ENCODE results near the gene APBB3.

Gene APBB3

GRCh38 chr5:140564196-140565023 lies at the start of gene APBB3, which contains the start of gene SLC35A4:
Gene APBB3 (minus strand): TSS chr5:140564598. CDS start chr5:140564245, 353 bp downstream.
Gene SLC35A4 (plus strand): TSS chr5:140564828. CDS start chr5:140567170, 2,342 bp downstream.
- peak; percentile 98 for DNase-seq
- Histone ChIP-seq H3K9me3 (ENCODE audit: severe bottlenecking) (no peaks in the 10 kb centered on the region), H3K27me3 (ENCODE audit: insufficient read depth, low read depth, severe bottlenecking) (no peaks in the 10 kb centered on the region), H3K4me3 (ENCODE audit: low read depth, low read length) (peak within 1 kb of the TSS; percentile 89), H3K36me3 (peaks cover 35% of the 10 kb centered on the region), H3K27ac (peak within 1 kb of the TSS; percentile 93)
- TF ChIP-seq CTCF (IDR thresholded peaks at IDR 0.05; ENCODE audit: low read depth, low read length): no peak

- no peak overlapping the region for H3K4me3 ChIP-seq (ENCODE audit: low read depth, low read length)
- no peaks in the 10 kb centered on the region for H3K27me3 ChIP-seq (ENCODE audit: insufficient read depth, low read depth, severe bottlenecking)
- no peaks in the 10 kb centered on the region for H3K36me3 ChIP-seq
- H3K9me3 ChIP-seq (ENCODE audit: severe bottlenecking): no peaks in the 10 kb centered on the region
- no peak overlapping the region for H3K27ac ChIP-seq
- no peak for TF ChIP-seq CTCF (IDR thresholded peaks at IDR 0.05; ENCODE audit: low read depth, low read length)
- DNase-seq: no peak
These were observed 46.7 kb upstream of the APBB3 start for GRCh38 chr5:140611020-140611521.

- no peaks in the 10 kb centered on the region for H3K27me3 ChIP-seq (ENCODE audit: insufficient read depth, low read depth, severe bottlenecking)
- H3K4me3 ChIP-seq (ENCODE audit: low read depth, low read length): no peak overlapping the region
- H3K9me3 ChIP-seq (ENCODE audit: severe bottlenecking): no peaks in the 10 kb centered on the region
- no peak for TF ChIP-seq CTCF (IDR thresholded peaks at IDR 0.05; ENCODE audit: low read depth, low read length)
- no peaks in the 10 kb centered on the region for H3K36me3 ChIP-seq
- DNase-seq: no peak
- no peak overlapping the region for H3K27ac ChIP-seq
These were observed 44.7 kb upstream of the APBB3 start for GRCh38 chr5:140609126-140609525.

DNA sequence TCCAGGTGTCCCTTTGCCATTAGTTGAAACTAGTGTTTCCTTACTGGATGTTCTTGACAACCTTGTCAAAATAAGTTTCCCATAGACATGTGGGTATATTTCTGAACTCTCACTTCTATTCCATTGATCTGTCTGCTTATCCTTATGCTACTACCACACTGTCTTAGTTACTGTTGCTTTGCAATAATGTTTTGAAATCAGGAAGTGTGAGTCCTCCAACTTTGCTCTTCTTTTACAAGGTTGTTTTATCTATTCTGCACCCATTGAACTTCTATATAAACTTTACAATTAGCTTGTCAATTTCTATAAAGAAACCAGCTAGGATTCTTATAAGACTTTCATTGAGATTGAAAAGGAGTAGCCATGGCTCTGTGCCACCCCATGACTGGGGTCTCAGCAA lies 44.3 kb upstream of the APBB3 start:
- H3K4me3 ChIP-seq (ENCODE audit: low read depth, low read length): no peak overlapping the region
- H3K9me3 ChIP-seq (ENCODE audit: severe bottlenecking): no peaks in the 10 kb centered on the region
- DNase-seq: no peak
- no peaks in the 10 kb centered on the region for H3K36me3 ChIP-seq
- TF ChIP-seq CTCF (IDR thresholded peaks at IDR 0.05; ENCODE audit: low read depth, low read length): no peak
- no peak overlapping the region for H3K27ac ChIP-seq
- no peaks in the 10 kb centered on the region for H3K27me3 ChIP-seq (ENCODE audit: insufficient read depth, low read depth, severe bottlenecking)

DNA sequence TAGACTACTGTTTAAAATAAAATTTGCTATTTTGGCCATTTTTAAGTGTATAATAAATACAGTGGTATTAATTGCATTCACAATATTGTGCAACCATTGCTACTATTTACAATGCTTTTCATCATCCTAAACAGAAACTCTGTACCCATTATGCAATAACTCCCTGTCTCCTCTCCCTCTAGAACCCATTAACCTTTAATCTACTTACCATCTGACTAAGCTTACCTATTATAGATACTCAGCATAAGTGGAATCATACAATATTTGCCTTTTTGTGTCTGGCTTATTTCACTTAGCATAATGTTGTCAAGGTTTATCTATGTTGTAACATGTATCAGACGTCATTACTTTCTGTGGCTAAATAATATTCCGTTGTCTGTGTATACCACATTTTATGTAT lies 42.6 kb upstream of the APBB3 start:
- Histone ChIP-seq H3K27ac (no peak overlapping the region), H3K27me3 (ENCODE audit: insufficient read depth, low read depth, severe bottlenecking) (no peaks in the 10 kb centered on the region), H3K36me3 (no peaks in the 10 kb centered on the region), H3K4me3 (ENCODE audit: low read depth, low read length) (no peak overlapping the region), H3K9me3 (ENCODE audit: severe bottlenecking) (no peaks in the 10 kb centered on the region)
- no peak for TF ChIP-seq CTCF (IDR thresholded peaks at IDR 0.05; ENCODE audit: low read depth, low read length)
- no peak for DNase-seq
